HG02870 (cell line): ENCODE data around the gene CCDC14.

Experiments used
- ATAC-seq: cut with Tn5 transposase; IDR thresholded peaks from one replicate; pipeline ENCODE4 v1.9.1; 2021; ENCODE audit warnings: mild to moderate bottlenecking, moderate library complexity; ENCODE audit not compliant: unreplicated experiment

The CCDC14 gene

GRCh38 chr3:123864706-123865105 lies 96.3 kb downstream of the CCDC14 start:
- no peak for ATAC-seq
